ENCODE measurements around the gene IL7R.

Gene IL7R

DNA sequence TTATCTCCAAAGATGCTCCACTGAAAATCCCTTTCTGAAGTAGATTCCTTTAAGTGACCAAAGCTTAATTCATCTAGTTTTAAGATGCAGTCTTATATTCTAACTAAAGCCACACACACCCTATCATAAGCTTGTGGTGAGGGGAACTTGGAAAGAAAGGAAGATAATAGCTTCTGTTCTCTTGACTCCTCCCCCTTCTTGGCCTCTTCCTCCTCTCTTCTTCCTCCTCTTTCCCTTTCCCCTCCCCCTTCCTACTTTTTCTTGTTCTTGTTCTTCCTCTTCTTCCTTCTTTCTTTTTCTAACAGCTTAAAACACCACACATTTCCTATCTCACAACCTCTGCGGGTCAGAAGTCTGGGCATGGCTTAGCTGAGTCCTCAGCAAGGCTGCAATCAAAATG, 23.5 kb downstream of the IL7R start (continued):
- TF ChIP-seq FEZF1 (tag by site-specific recombination; IDR thresholded peaks at IDR 0.05) (no peak), ZNF391 (tag by site-specific recombination; IDR thresholded peaks at IDR 0.05; ENCODE audit: borderline replicate concordance, low read depth) (no peak), ZNF768 (tag by site-specific recombination; IDR thresholded peaks at IDR 0.05) (no peak)
- TF ChIP-seq, protein P1, sequence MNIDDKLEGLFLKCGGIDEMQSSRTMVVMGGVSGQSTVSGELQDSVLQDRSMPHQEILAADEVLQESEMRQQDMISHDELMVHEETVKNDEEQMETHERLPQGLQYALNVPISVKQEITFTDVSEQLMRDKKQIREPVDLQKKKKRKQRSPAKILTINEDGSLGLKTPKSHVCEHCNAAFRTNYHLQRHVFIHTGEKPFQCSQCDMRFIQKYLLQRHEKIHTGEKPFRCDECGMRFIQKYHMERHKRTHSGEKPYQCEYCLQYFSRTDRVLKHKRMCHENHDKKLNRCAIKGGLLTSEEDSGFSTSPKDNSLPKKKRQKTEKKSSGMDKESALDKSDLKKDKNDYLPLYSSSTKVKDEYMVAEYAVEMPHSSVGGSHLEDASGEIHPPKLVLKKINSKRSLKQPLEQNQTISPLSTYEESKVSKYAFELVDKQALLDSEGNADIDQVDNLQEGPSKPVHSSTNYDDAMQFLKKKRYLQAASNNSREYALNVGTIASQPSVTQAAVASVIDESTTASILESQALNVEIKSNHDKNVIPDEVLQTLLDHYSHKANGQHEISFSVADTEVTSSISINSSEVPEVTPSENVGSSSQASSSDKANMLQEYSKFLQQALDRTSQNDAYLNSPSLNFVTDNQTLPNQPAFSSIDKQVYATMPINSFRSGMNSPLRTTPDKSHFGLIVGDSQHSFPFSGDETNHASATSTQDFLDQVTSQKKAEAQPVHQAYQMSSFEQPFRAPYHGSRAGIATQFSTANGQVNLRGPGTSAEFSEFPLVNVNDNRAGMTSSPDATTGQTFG (tag by site-specific recombination; IDR thresholded peaks at IDR 0.05; ENCODE audit: borderline replicate concordance) = no peak

DNA sequence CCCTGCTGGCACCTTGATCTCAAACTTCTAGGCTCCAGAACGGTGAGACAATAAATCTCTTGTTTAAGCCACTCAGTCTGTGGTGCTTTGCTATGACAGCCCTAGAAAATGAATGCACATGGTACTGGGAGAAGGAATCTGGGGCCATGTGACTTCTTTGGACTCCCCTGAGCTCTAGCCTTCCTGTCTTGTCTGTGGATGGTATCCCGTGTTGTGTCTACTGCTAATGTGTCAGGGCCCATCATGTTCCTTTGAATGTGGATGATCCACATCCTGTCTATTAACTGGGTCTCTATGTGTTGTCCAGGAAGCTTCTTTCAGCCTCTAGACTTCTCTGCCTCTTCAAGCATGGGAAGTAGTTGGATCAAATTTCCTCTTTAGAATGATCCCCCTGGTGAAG, 25.1 kb downstream of the IL7R start:
- Histone ChIP-seq H3K27ac (ENCODE audit: extremely low read depth, low read depth, low read length) (no peak overlapping the region), H3K4me3 (ENCODE audit: low read depth, low read length) (no peak overlapping the region), H3K36me3 (ENCODE audit: control insufficient read depth in 2 of 2, insufficient read depth in 1 of 2, low read length in 2 of 2) (no peaks in the 10 kb centered on the region), H3K4me1 (ENCODE audit: control insufficient read depth, insufficient read depth, low read length) (no peaks in the 10 kb centered on the region), H3K9me3 (ENCODE audit: control insufficient read depth, insufficient read depth, low read depth, low read length) (no peaks in the 10 kb centered on the region)
- TF ChIP-seq ZNF155 (tag by site-specific recombination; IDR thresholded peaks at IDR 0.05) = no peak
- TF ChIP-seq ZSCAN16 (tag by site-specific recombination; IDR thresholded peaks at IDR 0.05) = no peak
- TF ChIP-seq ZNF76 (tag by site-specific recombination; IDR thresholded peaks at IDR 0.05; ENCODE audit: borderline replicate concordance, low read depth) = no peak
- TF ChIP-seq SP2 (tag by site-specific recombination; IDR thresholded peaks at IDR 0.05) = no peak
- no peak for TF ChIP-seq ZNF48 (tag by site-specific recombination; IDR thresholded peaks at IDR 0.05)
- TF ChIP-seq, protein P2, sequence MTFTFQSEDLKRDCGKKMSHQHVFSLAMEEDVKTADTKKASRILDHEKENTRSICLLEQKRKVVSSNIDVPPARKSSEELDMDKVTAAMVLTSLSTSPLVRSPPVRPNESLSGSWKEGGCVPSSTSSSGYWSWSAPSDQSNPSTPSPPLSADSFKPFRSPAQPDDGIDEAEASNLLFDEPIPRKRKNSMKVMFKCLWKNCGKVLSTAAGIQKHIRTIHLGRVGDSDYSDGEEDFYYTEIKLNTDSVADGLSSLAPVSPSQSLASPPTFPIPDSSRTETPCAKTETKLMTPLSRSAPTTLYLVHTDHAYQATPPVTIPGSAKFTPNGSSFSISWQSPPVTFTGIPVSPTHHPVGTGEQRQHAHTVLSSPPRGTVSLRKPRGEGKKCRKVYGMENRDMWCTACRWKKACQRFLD (tag by site-specific recombination; IDR thresholded peaks at IDR 0.05) = no peak
- TF ChIP-seq, protein P3, sequence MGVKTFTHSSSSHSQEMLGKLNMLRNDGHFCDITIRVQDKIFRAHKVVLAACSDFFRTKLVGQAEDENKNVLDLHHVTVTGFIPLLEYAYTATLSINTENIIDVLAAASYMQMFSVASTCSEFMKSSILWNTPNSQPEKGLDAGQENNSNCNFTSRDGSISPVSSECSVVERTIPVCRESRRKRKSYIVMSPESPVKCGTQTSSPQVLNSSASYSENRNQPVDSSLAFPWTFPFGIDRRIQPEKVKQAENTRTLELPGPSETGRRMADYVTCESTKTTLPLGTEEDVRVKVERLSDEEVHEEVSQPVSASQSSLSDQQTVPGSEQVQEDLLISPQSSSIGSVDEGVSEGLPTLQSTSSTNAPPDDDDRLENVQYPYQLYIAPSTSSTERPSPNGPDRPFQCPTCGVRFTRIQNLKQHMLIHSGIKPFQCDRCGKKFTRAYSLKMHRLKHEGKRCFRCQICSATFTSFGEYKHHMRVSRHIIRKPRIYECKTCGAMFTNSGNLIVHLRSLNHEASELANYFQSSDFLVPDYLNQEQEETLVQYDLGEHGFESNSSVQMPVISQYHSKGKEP (tag by site-specific recombination; IDR thresholded peaks at IDR 0.05) = no peak
- TF ChIP-seq ZNF16 (tag by site-specific recombination; IDR thresholded peaks at IDR 0.05; ENCODE audit: low read depth) = no peak
- no peak for TF ChIP-seq ZNF223 (tag by site-specific recombination; IDR thresholded peaks at IDR 0.05)
- TF ChIP-seq ZNF214 (tag by site-specific recombination; IDR thresholded peaks at IDR 0.05; ENCODE audit: borderline replicate concordance) = no peak
- TF ChIP-seq SP3 (tag by site-specific recombination; IDR thresholded peaks at IDR 0.05) = no peak
- TF ChIP-seq ZNF571 (tag by site-specific recombination; IDR thresholded peaks at IDR 0.05) = no peak
- no peak for TF ChIP-seq ZNF350 (tag by site-specific recombination; IDR thresholded peaks at IDR 0.05)
- CTCF ChIA-PET = interaction anchor here (0.5 to 1.5 kb wide), 4 partner anchors 9 to 1359 kb away, joined by 3 to 6 read pairs (median 6); no protein-coding TSS in a partner anchor
- POLR2A ChIA-PET = no interaction called here

DNA sequence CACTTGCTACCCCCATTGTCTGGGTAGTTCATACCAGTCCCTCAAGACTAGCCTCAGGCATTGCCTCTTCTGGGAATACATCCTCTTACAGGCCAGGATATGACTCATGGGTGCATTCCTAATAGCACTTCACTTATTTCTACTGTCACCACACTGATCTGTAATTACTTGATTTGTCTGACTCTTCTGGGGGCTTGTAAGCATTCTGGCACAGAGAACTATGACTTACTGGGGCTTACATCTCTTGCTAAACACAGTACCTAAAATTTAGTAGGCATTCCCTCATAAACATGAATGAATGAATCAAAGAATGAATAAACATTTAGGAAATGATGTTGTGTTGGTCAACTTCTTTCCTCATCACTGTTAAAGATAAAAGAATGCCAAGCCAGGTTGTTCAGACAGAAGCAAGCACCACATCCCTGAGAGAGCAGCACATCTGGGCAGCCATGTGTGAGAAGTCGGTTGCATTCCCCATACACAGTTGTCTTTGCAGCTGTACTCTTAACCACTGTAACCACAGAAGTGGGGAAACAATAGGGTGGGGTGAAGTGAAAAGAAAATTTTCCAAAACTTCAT, 27.6 kb downstream of the IL7R start:
- ChIA-PET POLR2A (no interaction called here), CTCF (interaction anchor here (1.0 kb wide), 1 partner anchor 107 kb away, joined by 3 read pairs; no protein-coding TSS in a partner anchor)
- H3K27ac ChIP-seq (ENCODE audit: extremely low read depth, low read depth, low read length) = no peak overlapping the region

More for the DNA sequence above, 27.6 kb downstream of the IL7R start:
- Histone ChIP-seq H3K36me3 (ENCODE audit: control insufficient read depth in 2 of 2, insufficient read depth in 1 of 2, low read length in 2 of 2) (no peaks in the 10 kb centered on the region), H3K9me3 (ENCODE audit: control insufficient read depth, insufficient read depth, low read depth, low read length) (no peaks in the 10 kb centered on the region), H3K4me1 (ENCODE audit: control insufficient read depth, insufficient read depth, low read length) (no peaks in the 10 kb centered on the region), H3K4me3 (ENCODE audit: low read depth, low read length) (no peak overlapping the region)
- TF ChIP-seq KLF8 (tag by site-specific recombination; IDR thresholded peaks at IDR 0.05) (no peak), ZNF146 (tag by site-specific recombination; IDR thresholded peaks at IDR 0.05) (no peak)
- TF ChIP-seq, protein P4, sequence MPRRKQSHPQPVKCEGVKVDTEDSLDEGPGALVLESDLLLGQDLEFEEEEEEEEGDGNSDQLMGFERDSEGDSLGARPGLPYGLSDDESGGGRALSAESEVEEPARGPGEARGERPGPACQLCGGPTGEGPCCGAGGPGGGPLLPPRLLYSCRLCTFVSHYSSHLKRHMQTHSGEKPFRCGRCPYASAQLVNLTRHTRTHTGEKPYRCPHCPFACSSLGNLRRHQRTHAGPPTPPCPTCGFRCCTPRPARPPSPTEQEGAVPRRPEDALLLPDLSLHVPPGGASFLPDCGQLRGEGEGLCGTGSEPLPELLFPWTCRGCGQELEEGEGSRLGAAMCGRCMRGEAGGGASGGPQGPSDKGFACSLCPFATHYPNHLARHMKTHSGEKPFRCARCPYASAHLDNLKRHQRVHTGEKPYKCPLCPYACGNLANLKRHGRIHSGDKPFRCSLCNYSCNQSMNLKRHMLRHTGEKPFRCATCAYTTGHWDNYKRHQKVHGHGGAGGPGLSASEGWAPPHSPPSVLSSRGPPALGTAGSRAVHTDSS (tag by site-specific recombination; IDR thresholded peaks at IDR 0.05) = no peak
- TF ChIP-seq, protein P5, sequence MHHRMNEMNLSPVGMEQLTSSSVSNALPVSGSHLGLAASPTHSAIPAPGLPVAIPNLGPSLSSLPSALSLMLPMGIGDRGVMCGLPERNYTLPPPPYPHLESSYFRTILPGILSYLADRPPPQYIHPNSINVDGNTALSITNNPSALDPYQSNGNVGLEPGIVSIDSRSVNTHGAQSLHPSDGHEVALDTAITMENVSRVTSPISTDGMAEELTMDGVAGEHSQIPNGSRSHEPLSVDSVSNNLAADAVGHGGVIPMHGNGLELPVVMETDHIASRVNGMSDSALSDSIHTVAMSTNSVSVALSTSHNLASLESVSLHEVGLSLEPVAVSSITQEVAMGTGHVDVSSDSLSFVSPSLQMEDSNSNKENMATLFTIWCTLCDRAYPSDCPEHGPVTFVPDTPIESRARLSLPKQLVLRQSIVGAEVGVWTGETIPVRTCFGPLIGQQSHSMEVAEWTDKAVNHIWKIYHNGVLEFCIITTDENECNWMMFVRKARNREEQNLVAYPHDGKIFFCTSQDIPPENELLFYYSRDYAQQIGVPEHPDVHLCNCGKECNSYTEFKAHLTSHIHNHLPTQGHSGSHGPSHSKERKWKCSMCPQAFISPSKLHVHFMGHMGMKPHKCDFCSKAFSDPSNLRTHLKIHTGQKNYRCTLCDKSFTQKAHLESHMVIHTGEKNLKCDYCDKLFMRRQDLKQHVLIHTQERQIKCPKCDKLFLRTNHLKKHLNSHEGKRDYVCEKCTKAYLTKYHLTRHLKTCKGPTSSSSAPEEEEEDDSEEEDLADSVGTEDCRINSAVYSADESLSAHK (tag by site-specific recombination; IDR thresholded peaks at IDR 0.05) = no peak

Data from HEK293 (cell line).